WTC11 (cell line): ENCODE data around the gene SMIM44. TPM values are rescaled to one million over a fixed set of nuclear protein-coding genes. Genes with fewer than 3 reads are reported as not detected.

Source experiments
- ATAC-seq: fragments of 200-7000 bp; cut with Tn5 transposase; 2 replicates; pipeline ENCODE4 v1.10.0; 2021; ENCODE audit warnings: mild to moderate bottlenecking, moderate library complexity
- CTCF ChIA-PET: fragments of 300-600 bp; sonication (Branson Sonifier 250); formaldehyde crosslinking; loops from one replicate; lab custom pipeline; 2021; ENCODE audit warnings: antibody characterized with exemption; lab: Charles Lee
- POLR2A ChIA-PET: fragments of 350-600 bp; sonication (Branson Sonifier 250); formaldehyde crosslinking; loops from one replicate; lab custom pipeline; 2021; ENCODE audit warnings: antibody characterized with exemption; lab: Charles Lee
- DNase-seq: peaks from one replicate; pipeline ENCODE4 v3.0.0; 2021; ENCODE audit warnings: low spot score
- H3K27ac Mint-ChIP-seq: 2 replicates; pipeline ENCODE4 v1.8.0; 2021; ENCODE audit warnings: mixed read lengths
- H3K27me3 Mint-ChIP-seq: 2 replicates; pipeline ENCODE4 v1.8.0; 2021; ENCODE audit warnings: low read depth, mild to moderate bottlenecking, moderate library complexity, mixed read lengths
- H3K36me3 Mint-ChIP-seq: 2 replicates; pipeline ENCODE4 v1.8.0; 2021; ENCODE audit warnings: mixed read lengths
- H3K4me1 Mint-ChIP-seq: 2 replicates; pipeline ENCODE4 v1.8.0; 2022; ENCODE audit warnings: mixed read lengths
- H3K4me3 Mint-ChIP-seq: 2 replicates; pipeline ENCODE4 v1.8.0; 2021; ENCODE audit warnings: mild to moderate bottlenecking, moderate library complexity, mixed read lengths
- H3K9me3 Mint-ChIP-seq: 2 replicates; pipeline ENCODE4 v1.8.0; 2021; ENCODE audit warnings: mixed read lengths
- CBFB ChIP-seq: sonication (generic); formaldehyde crosslinking; IDR thresholded peaks from 2 replicates; pipeline ENCODE4 v1.8.1; 2022; ENCODE audit warnings: mild to moderate bottlenecking, low read depth, missing genetic modification reagents
- IRF2 ChIP-seq: sonication (generic); formaldehyde crosslinking; IDR thresholded peaks from 2 replicates; pipeline ENCODE4 v1.8.0; 2022; ENCODE audit warnings: low read depth, missing genetic modification reagents, borderline replicate concordance
- OVOL2 ChIP-seq: fragments of 250-450 bp; sonication (Bioruptor Pico); IDR thresholded peaks from 2 replicates; pipeline ENCODE4 v1.9.0; 2021; ENCODE audit warnings: mild to moderate bottlenecking, borderline replicate concordance
- RELA ChIP-seq: sonication (generic); formaldehyde crosslinking; IDR thresholded peaks from 2 replicates; pipeline ENCODE4 v1.8.1; 2022; ENCODE audit warnings: missing genetic modification reagents, mild to moderate bottlenecking, borderline replicate concordance
- TCF7 ChIP-seq: sonication (generic); formaldehyde crosslinking; IDR thresholded peaks from 2 replicates; pipeline ENCODE4 v1.8.0; 2022; ENCODE audit warnings: mild to moderate bottlenecking, low read depth, missing genetic modification reagents, moderate library complexity
- TEAD1 ChIP-seq: sonication (generic); formaldehyde crosslinking; IDR thresholded peaks from 2 replicates; pipeline ENCODE4 v1.8.0; 2022; ENCODE audit warnings: mild to moderate bottlenecking, missing genetic modification reagents
- ZNF232 ChIP-seq: sonication (generic); formaldehyde crosslinking; IDR thresholded peaks from 2 replicates; pipeline ENCODE4 v1.8.0; 2022; ENCODE audit warnings: mild to moderate bottlenecking, missing genetic modification reagents
- ZNF263 ChIP-seq: sonication (generic); formaldehyde crosslinking; IDR thresholded peaks from 2 replicates; pipeline ENCODE4 v1.8.1; 2022; ENCODE audit warnings: low read depth, mild to moderate bottlenecking, moderate library complexity, missing genetic modification reagents
- ZNF416 ChIP-seq: fragments of 250-450 bp; sonication (Bioruptor Pico); IDR thresholded peaks from 2 replicates; pipeline ENCODE4 v1.9.0; 2021; ENCODE audit warnings: mild to moderate bottlenecking, inconsistent platforms
- total RNA-seq: library from RNA; stranded (reverse); gene quantifications from 3 replicates; pipeline ENCODE4 v1.2.3, GENCODE V29; 2021
- TF ChIP-seq, protein P1 (sequence below): sonication (generic); formaldehyde crosslinking; IDR thresholded peaks from 2 replicates; pipeline ENCODE4 v1.8.0; 2022; ENCODE audit warnings: mild to moderate bottlenecking, missing genetic modification reagents
- TF ChIP-seq, protein P2 (sequence below): sonication (generic); formaldehyde crosslinking; IDR thresholded peaks from 2 replicates; pipeline ENCODE4 v1.8.0; 2022; ENCODE audit warnings: mild to moderate bottlenecking, missing genetic modification reagents
- TF ChIP-seq, protein P3 (sequence below): sonication (generic); formaldehyde crosslinking; IDR thresholded peaks from 2 replicates; pipeline ENCODE4 v1.8.1; 2022; ENCODE audit warnings: mild to moderate bottlenecking, moderate library complexity, missing genetic modification reagents
- TF ChIP-seq, protein P4 (sequence below): fragments of 250-450 bp; sonication (Bioruptor Pico); IDR thresholded peaks from 2 replicates; pipeline ENCODE4 v1.9.0; 2021; ENCODE audit warnings: mild to moderate bottlenecking, borderline replicate concordance
- TF ChIP-seq, protein P5 (sequence below): sonication (generic); formaldehyde crosslinking; IDR thresholded peaks from 2 replicates; pipeline ENCODE4 v1.8.1; 2022; ENCODE audit warnings: low read depth, mild to moderate bottlenecking, moderate library complexity, missing genetic modification reagents, borderline replicate concordance
- TF ChIP-seq, protein P6 (sequence below): sonication (generic); formaldehyde crosslinking; IDR thresholded peaks from 2 replicates; pipeline ENCODE4 v1.8.0; 2023; ENCODE audit warnings: missing genetic modification reagents
- TF ChIP-seq, protein P7 (sequence below): sonication (generic); formaldehyde crosslinking; IDR thresholded peaks from 2 replicates; pipeline ENCODE4 v1.8.1; 2023; ENCODE audit warnings: mild to moderate bottlenecking, missing genetic modification reagents, moderate library complexity
- TF ChIP-seq, protein P8 (sequence below): fragments of 250-450 bp; sonication (Bioruptor Pico); conservative IDR thresholded peaks from 2 replicates; pipeline ENCODE4 v1.9.0; 2021; ENCODE audit warnings: mild to moderate bottlenecking

Gene SMIM44
- total RNA-seq, 1 experiment from 2014 or later = not detected

DNA sequence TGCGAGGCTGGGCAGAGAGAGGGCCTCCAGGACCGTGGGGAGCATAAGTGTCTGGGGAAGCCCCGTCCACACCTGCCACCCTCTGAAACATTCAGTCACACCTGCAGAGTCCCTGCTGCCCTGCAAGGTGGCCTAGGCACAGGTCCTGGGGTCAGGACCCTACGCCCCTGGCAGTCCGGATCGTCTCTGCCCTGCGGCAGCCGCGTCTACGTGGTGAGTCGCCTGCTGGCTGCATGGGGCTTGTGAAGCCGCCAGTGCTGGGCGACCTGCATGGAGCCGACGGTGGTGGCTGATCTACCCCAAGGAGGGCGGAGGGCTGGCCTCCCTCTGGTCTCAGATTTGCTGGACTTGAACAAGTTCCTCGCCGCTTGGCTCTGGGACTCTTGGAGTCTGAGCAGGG lies 35.9 kb upstream of the SMIM44 start:
- Mint-ChIP-seq H3K4me3 (no peak overlapping the region), H3K4me1 (peaks cover 55% of the 10 kb centered on the region), H3K27me3 (no peaks in the 10 kb centered on the region), H3K27ac (peak overlapping the region; percentile 67; the same call in 1 of the 2 replicates), H3K36me3 (peaks cover 7% of the 10 kb centered on the region), H3K9me3 (no peaks in the 10 kb centered on the region)
- TF ChIP-seq OVOL2 = no peak
- DNase-seq (no peak), ATAC-seq (no peak)
- POLR2A ChIA-PET = no interaction called here
- CTCF ChIA-PET = interaction anchor here (0.9 to 4.8 kb wide), 6 partner anchors 8 to 135 kb away, joined by 3 to 31 read pairs (median 6); no protein-coding TSS in a partner anchor

DNA sequence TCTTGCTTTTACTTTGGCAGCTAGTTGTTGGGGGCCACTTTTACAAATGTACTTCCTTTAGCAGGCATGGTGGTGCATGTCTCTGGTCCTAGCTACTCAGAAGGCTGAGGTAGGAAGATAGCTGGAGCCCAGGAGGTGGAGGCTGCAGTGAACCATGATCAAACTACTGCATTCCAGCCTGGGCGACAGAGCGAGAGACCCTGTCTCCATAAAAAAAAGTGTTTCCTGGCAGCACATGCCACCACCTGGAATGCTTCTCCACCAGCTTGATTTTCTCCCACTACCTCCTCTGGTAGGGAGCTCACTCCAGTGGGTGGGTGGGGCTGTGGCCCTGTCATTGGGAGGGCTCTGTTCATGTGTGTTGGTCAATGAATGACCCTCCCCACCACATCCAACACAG lies 35.4 kb upstream of the SMIM44 start:
- Mint-ChIP-seq H3K27me3 (no peaks in the 10 kb centered on the region), H3K9me3 (no peaks in the 10 kb centered on the region), H3K27ac (peak overlapping the region; percentile 67), H3K4me3 (peak overlapping the region; percentile 39), H3K36me3 (peaks cover 4% of the 10 kb centered on the region; the same call in 1 of the 2 replicates), H3K4me1 (peaks cover 55% of the 10 kb centered on the region)
- ATAC-seq = no peak
- TF ChIP-seq, protein P1, sequence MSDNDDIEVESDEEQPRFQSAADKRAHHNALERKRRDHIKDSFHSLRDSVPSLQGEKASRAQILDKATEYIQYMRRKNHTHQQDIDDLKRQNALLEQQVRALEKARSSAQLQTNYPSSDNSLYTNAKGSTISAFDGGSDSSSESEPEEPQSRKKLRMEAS (CRISPR knock-in tag) = no peak
- TF ChIP-seq, protein P2, sequence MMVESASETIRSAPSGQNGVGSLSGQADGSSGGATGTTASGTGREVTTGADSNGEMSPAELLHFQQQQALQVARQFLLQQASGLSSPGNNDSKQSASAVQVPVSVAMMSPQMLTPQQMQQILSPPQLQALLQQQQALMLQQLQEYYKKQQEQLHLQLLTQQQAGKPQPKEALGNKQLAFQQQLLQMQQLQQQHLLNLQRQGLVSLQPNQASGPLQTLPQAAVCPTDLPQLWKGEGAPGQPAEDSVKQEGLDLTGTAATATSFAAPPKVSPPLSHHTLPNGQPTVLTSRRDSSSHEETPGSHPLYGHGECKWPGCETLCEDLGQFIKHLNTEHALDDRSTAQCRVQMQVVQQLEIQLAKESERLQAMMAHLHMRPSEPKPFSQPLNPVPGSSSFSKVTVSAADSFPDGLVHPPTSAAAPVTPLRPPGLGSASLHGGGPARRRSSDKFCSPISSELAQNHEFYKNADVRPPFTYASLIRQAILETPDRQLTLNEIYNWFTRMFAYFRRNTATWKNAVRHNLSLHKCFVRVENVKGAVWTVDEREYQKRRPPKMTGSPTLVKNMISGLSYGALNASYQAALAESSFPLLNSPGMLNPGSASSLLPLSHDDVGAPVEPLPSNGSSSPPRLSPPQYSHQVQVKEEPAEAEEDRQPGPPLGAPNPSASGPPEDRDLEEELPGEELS (CRISPR knock-in tag) = no peak
- TF ChIP-seq TEAD1 (CRISPR knock-in tag) (no peak), CBFB (CRISPR knock-in tag) (no peak), ZNF416 (CRISPR knock-in tag) (no peak), TCF7 (CRISPR knock-in tag) (no peak), ZNF232 (CRISPR knock-in tag) (no peak), IRF2 (CRISPR knock-in tag) (no peak), ZNF263 (CRISPR knock-in tag) (no peak), RELA (CRISPR knock-in tag) (no peak)
- TF ChIP-seq, protein P3, sequence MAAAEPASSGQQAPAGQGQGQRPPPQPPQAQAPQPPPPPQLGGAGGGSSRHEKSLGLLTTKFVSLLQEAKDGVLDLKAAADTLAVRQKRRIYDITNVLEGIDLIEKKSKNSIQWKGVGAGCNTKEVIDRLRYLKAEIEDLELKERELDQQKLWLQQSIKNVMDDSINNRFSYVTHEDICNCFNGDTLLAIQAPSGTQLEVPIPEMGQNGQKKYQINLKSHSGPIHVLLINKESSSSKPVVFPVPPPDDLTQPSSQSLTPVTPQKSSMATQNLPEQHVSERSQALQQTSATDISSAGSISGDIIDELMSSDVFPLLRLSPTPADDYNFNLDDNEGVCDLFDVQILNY (CRISPR knock-in tag) = no peak
- TF ChIP-seq, protein P4, sequence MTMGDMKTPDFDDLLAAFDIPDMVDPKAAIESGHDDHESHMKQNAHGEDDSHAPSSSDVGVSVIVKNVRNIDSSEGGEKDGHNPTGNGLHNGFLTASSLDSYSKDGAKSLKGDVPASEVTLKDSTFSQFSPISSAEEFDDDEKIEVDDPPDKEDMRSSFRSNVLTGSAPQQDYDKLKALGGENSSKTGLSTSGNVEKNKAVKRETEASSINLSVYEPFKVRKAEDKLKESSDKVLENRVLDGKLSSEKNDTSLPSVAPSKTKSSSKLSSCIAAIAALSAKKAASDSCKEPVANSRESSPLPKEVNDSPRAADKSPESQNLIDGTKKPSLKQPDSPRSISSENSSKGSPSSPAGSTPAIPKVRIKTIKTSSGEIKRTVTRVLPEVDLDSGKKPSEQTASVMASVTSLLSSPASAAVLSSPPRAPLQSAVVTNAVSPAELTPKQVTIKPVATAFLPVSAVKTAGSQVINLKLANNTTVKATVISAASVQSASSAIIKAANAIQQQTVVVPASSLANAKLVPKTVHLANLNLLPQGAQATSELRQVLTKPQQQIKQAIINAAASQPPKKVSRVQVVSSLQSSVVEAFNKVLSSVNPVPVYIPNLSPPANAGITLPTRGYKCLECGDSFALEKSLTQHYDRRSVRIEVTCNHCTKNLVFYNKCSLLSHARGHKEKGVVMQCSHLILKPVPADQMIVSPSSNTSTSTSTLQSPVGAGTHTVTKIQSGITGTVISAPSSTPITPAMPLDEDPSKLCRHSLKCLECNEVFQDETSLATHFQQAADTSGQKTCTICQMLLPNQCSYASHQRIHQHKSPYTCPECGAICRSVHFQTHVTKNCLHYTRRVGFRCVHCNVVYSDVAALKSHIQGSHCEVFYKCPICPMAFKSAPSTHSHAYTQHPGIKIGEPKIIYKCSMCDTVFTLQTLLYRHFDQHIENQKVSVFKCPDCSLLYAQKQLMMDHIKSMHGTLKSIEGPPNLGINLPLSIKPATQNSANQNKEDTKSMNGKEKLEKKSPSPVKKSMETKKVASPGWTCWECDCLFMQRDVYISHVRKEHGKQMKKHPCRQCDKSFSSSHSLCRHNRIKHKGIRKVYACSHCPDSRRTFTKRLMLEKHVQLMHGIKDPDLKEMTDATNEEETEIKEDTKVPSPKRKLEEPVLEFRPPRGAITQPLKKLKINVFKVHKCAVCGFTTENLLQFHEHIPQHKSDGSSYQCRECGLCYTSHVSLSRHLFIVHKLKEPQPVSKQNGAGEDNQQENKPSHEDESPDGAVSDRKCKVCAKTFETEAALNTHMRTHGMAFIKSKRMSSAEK (CRISPR knock-in tag) = no peak
- TF ChIP-seq, protein P5, sequence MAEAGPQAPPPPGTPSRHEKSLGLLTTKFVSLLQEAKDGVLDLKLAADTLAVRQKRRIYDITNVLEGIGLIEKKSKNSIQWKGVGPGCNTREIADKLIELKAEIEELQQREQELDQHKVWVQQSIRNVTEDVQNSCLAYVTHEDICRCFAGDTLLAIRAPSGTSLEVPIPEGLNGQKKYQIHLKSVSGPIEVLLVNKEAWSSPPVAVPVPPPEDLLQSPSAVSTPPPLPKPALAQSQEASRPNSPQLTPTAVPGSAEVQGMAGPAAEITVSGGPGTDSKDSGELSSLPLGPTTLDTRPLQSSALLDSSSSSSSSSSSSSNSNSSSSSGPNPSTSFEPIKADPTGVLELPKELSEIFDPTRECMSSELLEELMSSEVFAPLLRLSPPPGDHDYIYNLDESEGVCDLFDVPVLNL (CRISPR knock-in tag) = no peak
- TF ChIP-seq, protein P6, sequence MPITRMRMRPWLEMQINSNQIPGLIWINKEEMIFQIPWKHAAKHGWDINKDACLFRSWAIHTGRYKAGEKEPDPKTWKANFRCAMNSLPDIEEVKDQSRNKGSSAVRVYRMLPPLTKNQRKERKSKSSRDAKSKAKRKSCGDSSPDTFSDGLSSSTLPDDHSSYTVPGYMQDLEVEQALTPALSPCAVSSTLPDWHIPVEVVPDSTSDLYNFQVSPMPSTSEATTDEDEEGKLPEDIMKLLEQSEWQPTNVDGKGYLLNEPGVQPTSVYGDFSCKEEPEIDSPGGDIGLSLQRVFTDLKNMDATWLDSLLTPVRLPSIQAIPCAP (CRISPR knock-in tag) = no peak
- TF ChIP-seq, protein P7, sequence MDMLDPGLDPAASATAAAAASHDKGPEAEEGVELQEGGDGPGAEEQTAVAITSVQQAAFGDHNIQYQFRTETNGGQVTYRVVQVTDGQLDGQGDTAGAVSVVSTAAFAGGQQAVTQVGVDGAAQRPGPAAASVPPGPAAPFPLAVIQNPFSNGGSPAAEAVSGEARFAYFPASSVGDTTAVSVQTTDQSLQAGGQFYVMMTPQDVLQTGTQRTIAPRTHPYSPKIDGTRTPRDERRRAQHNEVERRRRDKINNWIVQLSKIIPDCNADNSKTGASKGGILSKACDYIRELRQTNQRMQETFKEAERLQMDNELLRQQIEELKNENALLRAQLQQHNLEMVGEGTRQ = no peak
- TF ChIP-seq, protein P8, sequence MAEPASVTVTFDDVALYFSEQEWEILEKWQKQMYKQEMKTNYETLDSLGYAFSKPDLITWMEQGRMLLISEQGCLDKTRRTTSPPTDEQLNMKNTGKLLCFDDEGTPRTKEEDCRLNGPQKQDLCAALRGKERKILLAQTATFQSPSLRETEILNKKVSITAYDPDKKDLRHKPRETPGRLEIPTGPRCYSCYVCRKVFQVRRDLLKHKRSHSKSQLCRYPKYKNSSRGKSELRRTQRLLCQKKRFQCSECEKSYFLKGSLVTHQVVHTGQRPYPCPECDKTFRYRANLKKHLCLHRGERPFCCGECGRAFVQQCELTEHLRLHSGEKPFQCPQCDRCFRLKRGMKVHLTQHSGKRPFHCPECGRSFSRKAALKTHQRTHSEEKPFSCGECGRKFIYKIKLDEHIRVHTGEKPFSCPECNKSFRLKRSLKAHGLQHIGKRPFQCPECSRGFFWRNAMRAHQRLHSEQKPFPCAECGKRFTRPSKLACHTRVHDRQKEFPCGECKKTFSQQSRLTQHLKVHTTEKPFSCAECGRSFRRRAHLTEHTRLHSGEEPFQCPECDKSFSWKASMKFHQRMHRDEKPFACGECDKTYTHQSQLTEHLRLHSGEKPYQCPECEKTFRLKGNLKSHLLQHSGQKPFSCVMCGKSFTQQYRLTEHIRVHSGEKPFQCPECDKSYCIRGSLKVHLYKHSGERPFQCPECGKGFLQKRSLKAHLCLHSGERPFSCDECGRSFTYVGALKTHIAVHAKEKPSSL (CRISPR knock-in tag) = no peak
- CTCF ChIA-PET = interaction anchor here (1.0 to 4.8 kb wide), 7 partner anchors 8 to 136 kb away, joined by 3 to 31 read pairs (median 7); no protein-coding TSS in a partner anchor
- no peak for DNase-seq
- POLR2A ChIA-PET = interaction anchor here (0.8 kb wide), 1 partner anchor 20 kb away, joined by 3 read pairs; the partner anchor contains the start of gene TEKTIP1
